Endothelial cell of umbilical vein (primary cell): ENCODE data around the gene HSPA1A. TPM values are rescaled to one million over a fixed set of nuclear protein-coding genes. Genes with fewer than 3 reads are reported as not detected.

Experiments
- BruUV-seq: library from RNA; stranded (reverse); fragments of 400-500 nt; replicated peaks from 2 replicates; lab custom pipeline; 2021; lab: Mats Ljungman, UMichigan
- CTCF ChIA-PET: fragments of 300-600, 350-600 bp; sonication (Branson Sonifier 250); formaldehyde crosslinking; loops from one replicate; lab custom pipeline; 2021; ENCODE audit warnings: antibody characterized with exemption, inconsistent platforms; lab: Charles Lee
- POLR2A ChIA-PET: fragments of 300-600, 350-600 bp; sonication (Branson Sonifier 250); formaldehyde crosslinking; loops from one replicate; lab custom pipeline; 2021; ENCODE audit warnings: antibody characterized with exemption, inconsistent platforms; lab: Charles Lee
- DNase-seq: peaks from one replicate; pipeline ENCODE4 v3.0.0-alpha.2; 2011; ENCODE audit warnings: low read depth, low spot score
- FAIRE-seq: peaks from 2 replicates; lab custom pipeline; 2011; peaks lifted over from hg19 to GRCh38; lab: Jason Lieb, UNC
- H2AFZ ChIP-seq: 2 replicates; pipeline ENCODE4 v1.6.0; 2012; ENCODE audit warnings: low read depth, low read length, control low read depth, inconsistent platforms
- H3K27ac ChIP-seq: 2 replicates; pipeline ENCODE4 v1.5.1; 2011; ENCODE audit warnings: low read depth, mild to moderate bottlenecking, control low read depth, low read length, moderate library complexity; ENCODE audit not compliant: insufficient read depth
- H3K27me3 ChIP-seq, 2 experiments: 2 replicates each; pipeline versions ENCODE4 v1.6.0 to v1.6.1; 2011; ENCODE audit warnings: low read length in 2 of 2, mixed read lengths in 1 of 2; ENCODE audit not compliant: control insufficient read depth in 2 of 2, insufficient read depth in 2 of 2
- H3K36me3 ChIP-seq, 2 experiments: 2 replicates in 1 of 2; 3 replicates in 1 of 2; pipeline ENCODE4 v1.5.1; 2011; ENCODE audit warnings: low read length in 2 of 2, mild to moderate bottlenecking in 1 of 2, moderate library complexity in 1 of 2; ENCODE audit not compliant: control insufficient read depth in 2 of 2, insufficient read depth in 2 of 2; ENCODE audit errors: extremely low read depth in 1 of 2
- H3K4me1 ChIP-seq: 3 replicates; pipeline ENCODE4 v1.5.1; 2011; ENCODE audit warnings: mild to moderate bottlenecking, low read length; ENCODE audit not compliant: control insufficient read depth, insufficient read depth; ENCODE audit errors: extremely low read depth
- H3K4me2 ChIP-seq: 2 replicates; pipeline ENCODE4 v1.6.1; 2011; ENCODE audit warnings: low read length, control low read depth, mixed read lengths; ENCODE audit not compliant: insufficient read depth
- H3K4me3 ChIP-seq, 3 experiments: fragments of 200-600 bp in 1 of 3; sonication (generic), shearing (Covaris generic) in 1 of 3; replicated peaks in 1 of 3; 2 replicates each; pipeline ENCODE4 v1.5.1; 2011 to 2016; ENCODE audit warnings: control low read depth in 3 of 3, low read length in 3 of 3, mild to moderate bottlenecking in 2 of 3, inconsistent platforms in 1 of 3, low read depth in 1 of 3, moderate library complexity in 1 of 3; ENCODE audit not compliant: insufficient read depth in 1 of 3
- H3K79me2 ChIP-seq: 2 replicates; pipeline ENCODE4 v1.6.0; 2012; ENCODE audit warnings: low read length, inconsistent platforms; ENCODE audit not compliant: control insufficient read depth, insufficient read depth
- H3K9ac ChIP-seq: replicated peaks from 2 replicates; pipeline ENCODE3; 2011; ENCODE audit warnings: low read length, control low read depth; ENCODE audit not compliant: insufficient read depth; ENCODE audit errors: extremely low read depth
- H3K9me1 ChIP-seq: replicated peaks from 3 replicates; pipeline ENCODE4 v1.6.0; 2011; ENCODE audit warnings: mild to moderate bottlenecking, low read length; ENCODE audit not compliant: control insufficient read depth, insufficient read depth; ENCODE audit errors: extremely low read depth
- H3K9me3 ChIP-seq: replicated peaks from 2 replicates; pipeline ENCODE4 v1.5.1; 2012; ENCODE audit warnings: low read length, inconsistent platforms; ENCODE audit not compliant: control insufficient read depth, insufficient read depth
- H4K20me1 ChIP-seq: replicated peaks from 2 replicates; pipeline ENCODE3; 2011; ENCODE audit warnings: mild to moderate bottlenecking, low read length; ENCODE audit not compliant: control insufficient read depth, insufficient read depth; ENCODE audit errors: extremely low read depth
- EZH2 ChIP-seq: IDR thresholded peaks from 2 replicates; pipeline ENCODE4 v1.6.1; 2012; ENCODE audit warnings: borderline replicate concordance, low read depth, mild to moderate bottlenecking, moderate library complexity, low read length, inconsistent platforms; ENCODE audit not compliant: severe bottlenecking
- FOS ChIP-seq: IDR thresholded peaks from 2 replicates; pipeline ENCODE4 v1.6.1; 2011; ENCODE audit warnings: mild to moderate bottlenecking, low read length, moderate library complexity, borderline replicate concordance; ENCODE audit not compliant: insufficient read depth
- GATA2 ChIP-seq: IDR thresholded peaks from 2 replicates; pipeline ENCODE4 v1.7.0; 2011; ENCODE audit warnings: low read depth, mild to moderate bottlenecking, moderate library complexity, mixed read lengths, low read length; ENCODE audit not compliant: insufficient read length, insufficient read depth
- JUN ChIP-seq: IDR thresholded peaks from 2 replicates; pipeline ENCODE4 v1.6.1; 2011; ENCODE audit warnings: borderline replicate concordance, low read depth; ENCODE audit not compliant: insufficient read length, insufficient read depth
- MYC ChIP-seq: IDR thresholded peaks from one replicate; pipeline ENCODE4 v1.6.1; 2011; ENCODE audit warnings: mild to moderate bottlenecking, low read depth, low read length
- POLR2A ChIP-seq: IDR thresholded peaks from 2 replicates; pipeline ENCODE4 v1.6.1; 2012; ENCODE audit warnings: low read depth, mild to moderate bottlenecking, control low read depth, low read length
- POLR2AphosphoS5 ChIP-seq: IDR thresholded peaks from 2 replicates; pipeline ENCODE4 v1.6.1; 2012; ENCODE audit warnings: low read depth, mild to moderate bottlenecking, control low read depth, low read length, moderate library complexity; ENCODE audit not compliant: insufficient read depth
- dilution Hi-C: fragments of 300-500 bp; cut with MboI; formaldehyde crosslinking; loops from one replicate; pipeline ENCODE4 v1.15.0; 2019; ENCODE audit warnings: low sequenced_read_pairs; ENCODE audit not compliant: extremely low pct_ligation_motif_present
- intact Hi-C: fragments of 100-400 bp; cut with micrococcal nuclease; formaldehyde crosslinking; loops from one replicate; pipeline ENCODE4 v1.10.0; 2022
- polyA plus RNA-seq, 4 experiments: library from polyadenylated mRNA; depleted of rRNA in 3 of 4; stranded (reverse) in 3 of 4; unstranded in 1 of 4; fragments of >200 nt; gene quantifications; 2 replicates each; pipeline versions ENCODE4 v1.2.1 to v1.2.3, GENCODE V29; 2011 to 2012; ENCODE audit warnings: missing spikeins in 1 of 4
- total RNA-seq: library from RNA; stranded (reverse); gene quantifications from 2 replicates; pipeline ENCODE4 v1.2.3, GENCODE V29; 2021
- TF ChIP-seq, protein P1 (sequence below), 2 donors: IDR thresholded peaks; 1 replicate in 1 of 2; 2 replicates in 1 of 2; pipeline ENCODE4 v1.5.1; 2011; ENCODE audit warnings: low read length in 2 of 2, mild to moderate bottlenecking in 2 of 2, moderate library complexity in 2 of 2, control low read depth in 1 of 2, inconsistent platforms in 1 of 2, low read depth in 1 of 2; ENCODE audit not compliant: insufficient read depth in 1 of 2; ENCODE audit errors: extremely low read depth in 1 of 2
- TF ChIP-seq, protein P2 (sequence below): IDR thresholded peaks from 2 replicates; pipeline ENCODE4 v1.6.1; 2011; ENCODE audit not compliant: insufficient read depth, insufficient read length

The HSPA1A gene
- total and polyA plus RNA-seq, 2 donors (not counting 3 experiments of a cell fraction or from before 2014, with no cell fraction given), result 56.0 to 58.3 TPM

GRCh38 chr6:31821301-31822035 is 6.1 kb downstream of the HSPA1A start:
- FAIRE-seq (peak; percentile 40), DNase-seq (peak; percentile 69)
- Histone ChIP-seq H3K4me3 (peak overlapping the region; percentile 44 to 73 (median 50)), H3K4me2 (peak overlapping the region; percentile 72), H2AFZ (peak overlapping the region; percentile 85), H3K79me2 (peaks cover 14% of the 10 kb centered on the region), H3K9ac (peak overlapping the region; percentile 76), H3K9me3 (no peaks in the 10 kb centered on the region), H3K27ac (peak overlapping the region; percentile 37), H3K27me3 (no peaks in the 10 kb centered on the region), H3K4me1 (peaks cover 25% of the 10 kb centered on the region), H3K9me1 (no peaks in the 10 kb centered on the region), H4K20me1 (no peaks in the 10 kb centered on the region), H3K36me3 (no peaks in the 10 kb centered on the region)
- BruUV-seq, result TSS peak; percentile 40
- POLR2A ChIA-PET, result interaction anchor here (0.7 kb wide), 2 partner anchors 85 to 161 kb away, joined by 3 read pairs; partner anchors contain the start of genes C6orf47 and CLIC1
- intact Hi-C loops, result no loop called here
- TF ChIP-seq, protein P1, sequence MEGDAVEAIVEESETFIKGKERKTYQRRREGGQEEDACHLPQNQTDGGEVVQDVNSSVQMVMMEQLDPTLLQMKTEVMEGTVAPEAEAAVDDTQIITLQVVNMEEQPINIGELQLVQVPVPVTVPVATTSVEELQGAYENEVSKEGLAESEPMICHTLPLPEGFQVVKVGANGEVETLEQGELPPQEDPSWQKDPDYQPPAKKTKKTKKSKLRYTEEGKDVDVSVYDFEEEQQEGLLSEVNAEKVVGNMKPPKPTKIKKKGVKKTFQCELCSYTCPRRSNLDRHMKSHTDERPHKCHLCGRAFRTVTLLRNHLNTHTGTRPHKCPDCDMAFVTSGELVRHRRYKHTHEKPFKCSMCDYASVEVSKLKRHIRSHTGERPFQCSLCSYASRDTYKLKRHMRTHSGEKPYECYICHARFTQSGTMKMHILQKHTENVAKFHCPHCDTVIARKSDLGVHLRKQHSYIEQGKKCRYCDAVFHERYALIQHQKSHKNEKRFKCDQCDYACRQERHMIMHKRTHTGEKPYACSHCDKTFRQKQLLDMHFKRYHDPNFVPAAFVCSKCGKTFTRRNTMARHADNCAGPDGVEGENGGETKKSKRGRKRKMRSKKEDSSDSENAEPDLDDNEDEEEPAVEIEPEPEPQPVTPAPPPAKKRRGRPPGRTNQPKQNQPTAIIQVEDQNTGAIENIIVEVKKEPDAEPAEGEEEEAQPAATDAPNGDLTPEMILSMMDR (IDR thresholded peaks at IDR 0.05; ENCODE audit: extremely low read depth in 1 of 2, insufficient read depth in 1 of 2, low read depth in 1 of 2, low read length in 2 of 2), result no peak
- TF ChIP-seq POLR2AphosphoS5 (no peak), MYC (no peak), POLR2A (no peak), EZH2 (no peak), GATA2 (no peak), FOS (no peak), JUN (no peak)
- TF ChIP-seq, protein P2, sequence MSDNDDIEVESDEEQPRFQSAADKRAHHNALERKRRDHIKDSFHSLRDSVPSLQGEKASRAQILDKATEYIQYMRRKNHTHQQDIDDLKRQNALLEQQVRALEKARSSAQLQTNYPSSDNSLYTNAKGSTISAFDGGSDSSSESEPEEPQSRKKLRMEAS, result no peak
- CTCF ChIA-PET, result interaction anchor here (0.8 to 2.6 kb wide), 6 partner anchors 9 to 159 kb away, joined by 3 to 10 read pairs (median 4); partner anchors contain the start of genes LSM2 and VARS1
- dilution Hi-C loops, result no loop called here
